ENCODE results near the gene RERE.

DNA sequence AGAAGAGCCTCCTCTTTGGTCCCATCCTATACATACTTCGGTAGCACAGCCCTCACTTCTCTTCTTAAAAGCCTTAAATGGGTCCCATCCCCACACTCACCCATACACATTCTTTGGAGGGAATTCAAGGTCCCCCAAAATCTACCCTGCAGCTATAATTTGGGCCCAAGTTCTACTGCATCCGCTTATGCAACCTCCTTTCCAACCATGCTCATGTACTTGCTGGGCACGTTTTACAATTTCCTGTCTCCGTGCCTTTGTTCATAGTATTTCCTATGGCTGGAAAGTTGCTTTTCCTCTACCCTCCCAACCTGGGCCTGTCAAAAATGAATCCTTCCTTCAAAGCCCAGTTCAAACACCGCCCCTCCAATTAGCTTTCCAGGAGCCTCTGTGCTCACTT, 399.8 kb downstream of the RERE start:
- TF ChIP-seq POLR2A (IDR thresholded peaks at IDR 0.05; ENCODE audit: low read depth, low read length) (no peak), POLR2AphosphoS5 (IDR thresholded peaks at IDR 0.05; ENCODE audit: low read depth, low read length) (no peak)
